GM12878 (cell line): ENCODE measurements around the gene EXOC1L. TPM values are rescaled to one million over a fixed set of nuclear protein-coding genes. Genes with fewer than 3 reads are reported as not detected.

Experiments used
- ATAC-seq: fragments of 200-7000 bp; cut with Tn5 transposase; 3 replicates; pipeline ENCODE4 v1.9.1; 2020; ENCODE audit warnings: mild to moderate bottlenecking, moderate library complexity
- BruUV-seq: library from RNA; stranded (reverse); fragments of 400-500 nt; replicated peaks from 2 replicates; lab custom pipeline; 2021; lab: Mats Ljungman, UMichigan
- CTCF ChIA-PET: fragments of 300-600 bp; sonication (Branson Sonifier 250); formaldehyde crosslinking; extraction: SDS; loops from one replicate; lab custom pipeline; 2021; ENCODE audit warnings: inconsistent platforms; lab: Yijun Ruan, JAX
- POLR2A ChIA-PET: fragments of 350-600 bp; formaldehyde crosslinking; extraction: SDS; loops from one replicate; lab custom pipeline; 2021; ENCODE audit warnings: inconsistent platforms; lab: Charles Lee
- RAD21 ChIA-PET: fragments of 300-600 bp; sonication (Branson Sonifier 250); formaldehyde crosslinking; loops from one replicate; lab custom pipeline; 2023; ENCODE audit warnings: antibody characterized with exemption; ENCODE audit not compliant: unreplicated experiment; lab: Charles Lee
- SMC1A ChIA-PET: fragments of 300-600 bp; sonication (Branson Sonifier 250); formaldehyde crosslinking; loops from one replicate; lab custom pipeline; 2023; ENCODE audit not compliant: unreplicated experiment, uncharacterized antibody; lab: Charles Lee
- DNase-seq: peaks from one replicate; pipeline ENCODE4 v3.0.0-alpha.2; 2011; ENCODE audit warnings: low read depth, low spot score
- FAIRE-seq: peaks from 3 replicates; lab custom pipeline; 2011; peaks lifted over from hg19 to GRCh38; lab: Jason Lieb, UNC
- H2AFZ ChIP-seq: 2 replicates; pipeline ENCODE4 v1.6.0; 2011; ENCODE audit warnings: low read depth, low read length, control low read depth; ENCODE audit not compliant: control insufficient read depth
- H3K27ac ChIP-seq: 2 replicates; pipeline ENCODE4 v1.5.1; 2011; ENCODE audit warnings: control low read depth; ENCODE audit not compliant: control insufficient read depth, insufficient read depth
- H3K27me3 ChIP-seq, 2 experiments: replicated peaks in 1 of 2; 2 replicates each; pipeline versions ENCODE4 v1.6.0 to v1.6.1; 2011; ENCODE audit warnings: low read length in 1 of 2; ENCODE audit not compliant: control insufficient read depth in 2 of 2, insufficient read depth in 2 of 2
- H3K36me3 ChIP-seq, 2 experiments: 2 replicates each; pipeline ENCODE4 v1.5.1; 2011; ENCODE audit warnings: low read length in 1 of 2; ENCODE audit not compliant: control insufficient read depth in 2 of 2, insufficient read depth in 2 of 2
- H3K4me1 ChIP-seq: 2 replicates; pipeline ENCODE4 v1.6.1; 2011; ENCODE audit warnings: mild to moderate bottlenecking, low read length, moderate library complexity, mixed read lengths; ENCODE audit not compliant: control insufficient read depth, insufficient read depth
- H3K4me2 ChIP-seq: 2 replicates; pipeline ENCODE4 v1.6.0; 2011; ENCODE audit warnings: control low read depth; ENCODE audit not compliant: control insufficient read depth, insufficient read depth
- H3K4me3 ChIP-seq: fragments of 200-600 bp; sonication (generic); 2 replicates; pipeline ENCODE4 v1.5.1; 2016
- H3K79me2 ChIP-seq: 2 replicates; pipeline ENCODE4 v1.6.0; 2011; ENCODE audit warnings: low read length; ENCODE audit not compliant: control insufficient read depth, insufficient read depth
- H3K9ac ChIP-seq: 2 replicates; pipeline ENCODE4 v1.8.0; 2011; ENCODE audit warnings: low read length, control low read depth, mixed read lengths; ENCODE audit not compliant: control insufficient read depth, insufficient read depth
- H3K9me3 ChIP-seq: replicated peaks from 3 replicates; pipeline ENCODE4 v1.5.1; 2011; ENCODE audit warnings: mild to moderate bottlenecking, low read length; ENCODE audit not compliant: control insufficient read depth, insufficient read depth
- H4K20me1 ChIP-seq: 2 replicates; pipeline ENCODE4 v1.6.0; 2011; ENCODE audit not compliant: control insufficient read depth, insufficient read depth
- ATF7 ChIP-seq: fragments of 450-650 bp; IDR thresholded peaks from 2 replicates; pipeline ENCODE4 v1.6.1; 2016; ENCODE audit warnings: low read depth, mild to moderate bottlenecking
- CTCF ChIP-seq, 3 experiments: IDR thresholded peaks in 2 of 3; conservative IDR thresholded peaks in 1 of 3; 2 replicates each; pipeline ENCODE4 v1.5.1; 2011; ENCODE audit warnings: low read depth in 3 of 3, low read length in 3 of 3, mild to moderate bottlenecking in 3 of 3, control low read depth in 2 of 3, moderate library complexity in 2 of 3, inconsistent platforms in 1 of 3, mixed read lengths in 1 of 3; ENCODE audit not compliant: control insufficient read depth in 2 of 3, insufficient read depth in 1 of 3; ENCODE audit errors: extremely low read depth in 1 of 3
- HDGF ChIP-seq: fragments of 450-650 bp; IDR thresholded peaks from 2 replicates; pipeline ENCODE4 v1.6.1; 2016; ENCODE audit warnings: antibody characterized with exemption
- KAT2A ChIP-seq: conservative IDR thresholded peaks from 2 replicates; pipeline ENCODE4 v1.6.1; 2011; ENCODE audit warnings: low read depth, low read length; ENCODE audit not compliant: control insufficient read depth
- NFYA ChIP-seq: IDR thresholded peaks from 2 replicates; pipeline ENCODE4 v1.6.1; 2011; ENCODE audit warnings: low read depth, mild to moderate bottlenecking, low read length, improper control_type of control experiment, borderline replicate concordance
- NR2C1 ChIP-seq: fragments of 450-650 bp; IDR thresholded peaks from 2 replicates; pipeline ENCODE4 v1.6.1; 2017; ENCODE audit warnings: antibody characterized with exemption, mild to moderate bottlenecking, moderate library complexity
- PAX8 ChIP-seq: fragments of 450-650 bp; IDR thresholded peaks from 2 replicates; pipeline ENCODE4 v1.6.1; 2017; ENCODE audit warnings: mild to moderate bottlenecking, moderate library complexity
- REST ChIP-seq: IDR thresholded peaks from 2 replicates; pipeline ENCODE4 v1.6.1; 2012; ENCODE audit warnings: mild to moderate bottlenecking, low read depth, low read length
- TCF12 ChIP-seq: IDR thresholded peaks from 2 replicates; pipeline ENCODE4 v1.6.1; 2011; ENCODE audit warnings: low read depth, mild to moderate bottlenecking, low read length
- ZNF622 ChIP-seq: fragments of 450-650 bp; IDR thresholded peaks from 2 replicates; pipeline ENCODE4 v1.6.1; 2017; ENCODE audit warnings: mild to moderate bottlenecking, inconsistent platforms
- WGBS: methylation state at CpG from one replicate; pipeline ENCODE4 v1.1.6; 2016; ENCODE audit warnings: low lambda C conversion rate; ENCODE audit not compliant: insufficient replicate concordance, insufficient coverage; ENCODE audit errors: missing lambda C conversion rate; 5-methylcytosine and 5-hydroxymethylcytosine counted together
- in situ Hi-C: fragments of 300-500 bp; cut with MboI; formaldehyde crosslinking; loops from 9 replicates; pipeline ENCODE4 v1.14.3; 2018; ENCODE audit warnings: mixed read lengths
- intact Hi-C: fragments of 100-400 bp; cut with micrococcal nuclease; formaldehyde crosslinking; loops from one replicate; pipeline ENCODE4 v1.14.2; 2022; ENCODE audit not compliant: unreplicated experiment
- polyA plus RNA-seq, 11 experiments: library from polyadenylated mRNA; depleted of rRNA in 4 of 11; unstranded in 6 of 11; stranded (reverse) in 5 of 11; fragments of >200 nt; fragmentation: Nextera tagmentation in 4 of 11; fragmentation: Illumina TruSeq in 1 of 11; extraction: Ambion mirVana in 4 of 11; extraction: Trizol in 1 of 11; gene quantifications; 1 replicate in 1 of 11; 2 replicates in 10 of 11; pipeline versions ENCODE4 v1.2.1 to v1.2.3, GENCODE V29; 2011 to 2016; ENCODE audit warnings: inconsistent platforms in 2 of 11, missing spikeins in 2 of 11, low read depth in 1 of 11
- total RNA-seq, 4 experiments: library from RNA; depleted of rRNA in 3 of 4; stranded (reverse); fragments of >200 nt in 3 of 4; fragmentation: Illumina TruSeq in 1 of 4; extraction: Trizol in 1 of 4; gene quantifications; 2 replicates each; pipeline versions ENCODE4 v1.2.1 to v1.2.3, GENCODE V29; 2013 to 2021

The EXOC1L gene
- total and polyA plus RNA-seq, 10 of the 15 experiments (the other 5 are each of a cell fraction or from before 2014, with no cell fraction given): not detected

- RAD21 ChIA-PET: interaction anchor here (0.6 kb wide), 2 partner anchors 328 to 941 kb away, joined by 3 to 6 read pairs; no protein-coding TSS in a partner anchor
- Histone ChIP-seq H3K4me3 (no peak overlapping the region), H3K9me3 (no peaks in the 10 kb centered on the region), H2AFZ (no peak overlapping the region), H3K9ac (no peak overlapping the region), H3K27ac (no peak overlapping the region), H3K4me2 (no peak overlapping the region), H3K27me3 (no peaks in the 10 kb centered on the region)
- intact Hi-C loops (no loop called here), in situ Hi-C loops (loop anchor here (25.0 kb wide), 1 partner anchor 459 kb away; no protein-coding TSS in a partner anchor)
- FAIRE-seq: no peak
- CTCF ChIA-PET: no interaction called here
- 91% methylated on average over 5 of the region's 5 CpGs for whole genome bisulfite sequencing
- BruUV-seq: no TSS peak
- POLR2A ChIA-PET: no interaction called here
- DNase-seq: no peak
- SMC1A ChIA-PET: interaction anchor here (1.6 to 1.7 kb wide), 2 partner anchors 9 to 429 kb away, joined by 5 to 7 read pairs; no protein-coding TSS in a partner anchor
- TF ChIP-seq ATF7: no peak
- no peak for TF ChIP-seq PAX8
- TF ChIP-seq HDGF: no peak
- TF ChIP-seq TCF12: no peak
- no peak for TF ChIP-seq ZNF622
- no peak for TF ChIP-seq NR2C1
- TF ChIP-seq CTCF (IDR thresholded peaks at IDR 0.05 in 2 of 3, conservative IDR thresholded peaks at IDR 0.05 in 1 of 3; ENCODE audit: control insufficient read depth in 2 of 3, extremely low read depth in 1 of 3, insufficient read depth in 1 of 3, low read depth in 3 of 3, low read length in 3 of 3): no peak
- no peak for TF ChIP-seq REST
- no peak for TF ChIP-seq NFYA
- no peak for TF ChIP-seq KAT2A
- TF ChIP-seq, all 136 proteins: peak for 0
- no peak for ATAC-seq
- Histone ChIP-seq H3K79me2 (no peaks in the 10 kb centered on the region), H4K20me1 (no peaks in the 10 kb centered on the region), H3K36me3 (peaks cover 0 to 10% of the 10 kb centered on the region in 2 experiments; a peak in 1 of 4 replicates), H3K4me1 (peaks cover 5% of the 10 kb centered on the region; the same call in 1 of the 2 replicates)
Observed at GRCh38 chr4:55871299-55871800, 51.8 kb downstream of the EXOC1L start.
